ENCODE measurements around the gene TRABD2B.

DNA sequence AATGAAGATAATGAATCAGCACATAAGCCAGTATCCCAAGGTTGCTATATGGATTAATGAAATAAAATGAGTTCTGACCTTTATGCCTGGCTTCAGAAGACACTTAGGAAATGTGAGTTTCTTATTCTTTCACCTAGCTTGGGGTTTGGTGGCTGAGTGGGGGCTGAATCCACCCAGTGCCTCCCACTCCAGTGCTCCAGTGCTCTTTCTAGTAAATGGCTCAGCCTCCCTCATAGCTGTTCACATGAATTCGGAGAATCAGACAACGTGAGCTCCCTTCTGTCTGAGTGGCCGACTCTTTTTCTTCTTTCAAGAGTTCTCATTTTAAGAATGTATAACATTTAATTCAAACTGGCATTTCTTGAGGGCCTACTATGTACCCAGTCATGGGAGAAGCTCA, 43.5 kb downstream of the TRABD2B start:
- TF ChIP-seq, protein P1, sequence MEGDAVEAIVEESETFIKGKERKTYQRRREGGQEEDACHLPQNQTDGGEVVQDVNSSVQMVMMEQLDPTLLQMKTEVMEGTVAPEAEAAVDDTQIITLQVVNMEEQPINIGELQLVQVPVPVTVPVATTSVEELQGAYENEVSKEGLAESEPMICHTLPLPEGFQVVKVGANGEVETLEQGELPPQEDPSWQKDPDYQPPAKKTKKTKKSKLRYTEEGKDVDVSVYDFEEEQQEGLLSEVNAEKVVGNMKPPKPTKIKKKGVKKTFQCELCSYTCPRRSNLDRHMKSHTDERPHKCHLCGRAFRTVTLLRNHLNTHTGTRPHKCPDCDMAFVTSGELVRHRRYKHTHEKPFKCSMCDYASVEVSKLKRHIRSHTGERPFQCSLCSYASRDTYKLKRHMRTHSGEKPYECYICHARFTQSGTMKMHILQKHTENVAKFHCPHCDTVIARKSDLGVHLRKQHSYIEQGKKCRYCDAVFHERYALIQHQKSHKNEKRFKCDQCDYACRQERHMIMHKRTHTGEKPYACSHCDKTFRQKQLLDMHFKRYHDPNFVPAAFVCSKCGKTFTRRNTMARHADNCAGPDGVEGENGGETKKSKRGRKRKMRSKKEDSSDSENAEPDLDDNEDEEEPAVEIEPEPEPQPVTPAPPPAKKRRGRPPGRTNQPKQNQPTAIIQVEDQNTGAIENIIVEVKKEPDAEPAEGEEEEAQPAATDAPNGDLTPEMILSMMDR (IDR thresholded peaks at IDR 0.05): no peak
- TF ChIP-seq POLR2A (IDR thresholded peaks at IDR 0.05): no peak
